SK-N-SH (cell line): Measurements from ENCODE around the gene MAML3. TPM values are rescaled to one million over a fixed set of nuclear protein-coding genes. Genes with fewer than 3 reads are reported as not detected.

Source experiments
- CTCF ChIA-PET: fragments of 300-600, 350-600 bp; formaldehyde crosslinking; extraction: SDS; loops from one replicate; lab custom pipeline; 2021; lab: Yijun Ruan, JAX
- POLR2A ChIA-PET: fragments of 350-600 bp; sonication (Branson Sonifier 250); formaldehyde crosslinking; extraction: SDS; loops from one replicate; lab custom pipeline; 2020; ENCODE audit warnings: antibody characterized with exemption, inconsistent platforms; lab: Yijun Ruan, JAX
- DNase-seq: peaks from one replicate; pipeline ENCODE4 v3.0.0; 2012
- H2AFZ ChIP-seq: fragments of 200-600 bp; sonication (generic); 2 replicates; pipeline ENCODE4 v1.8.1; 2016; ENCODE audit warnings: antibody characterized with exemption, mild to moderate bottlenecking, low read depth
- H3F3A ChIP-seq: fragments of 200-600 bp; sonication (generic); replicated peaks from 2 replicates; pipeline ENCODE3; 2016; ENCODE audit warnings: antibody characterized with exemption, mild to moderate bottlenecking; ENCODE audit not compliant: insufficient read depth
- H3K27ac ChIP-seq, 2 experiments: fragments of 200-500 bp in 1 of 2; fragments of 200-600 bp in 1 of 2; sonication (Bioruptor generic) in 1 of 2; sonication (generic), shearing (Covaris generic) in 1 of 2; 2 replicates each; pipeline versions ENCODE4 v1.5.1 to v1.6.1; 2014 to 2016; ENCODE audit warnings: low read depth in 2 of 2, inconsistent platforms in 1 of 2, low read length in 1 of 2, mild to moderate bottlenecking in 1 of 2, mixed read lengths in 1 of 2
- H3K27me3 ChIP-seq: fragments of 200-600 bp; sonication (generic), shearing (Covaris generic); 2 replicates; pipeline ENCODE4 v1.6.1; 2016; ENCODE audit warnings: mixed run types; ENCODE audit not compliant: insufficient read depth
- H3K36me3 ChIP-seq, 2 experiments: fragments of 200-500 bp in 1 of 2; fragments of 200-600 bp in 1 of 2; sonication (Bioruptor generic) in 1 of 2; sonication (generic) in 1 of 2; replicated peaks in 1 of 2; 2 replicates each; pipeline versions ENCODE3 to v1.5.1; 2014 to 2016; ENCODE audit warnings: low read length in 1 of 2, mild to moderate bottlenecking in 1 of 2; ENCODE audit not compliant: insufficient read depth in 2 of 2, control insufficient read depth in 1 of 2
- H3K4me1 ChIP-seq, 2 experiments: fragments of 200-500 bp in 1 of 2; fragments of 200-600 bp in 1 of 2; sonication (Bioruptor generic) in 1 of 2; sonication (generic), shearing (Covaris generic) in 1 of 2; 2 replicates each; pipeline versions ENCODE4 v1.5.1 to v1.6.1; 2014 to 2016; ENCODE audit warnings: low read depth in 1 of 2, low read length in 1 of 2, mixed run types in 1 of 2; ENCODE audit not compliant: insufficient read depth in 2 of 2, control insufficient read depth in 1 of 2
- H3K4me2 ChIP-seq: fragments of 200-600 bp; sonication (generic), shearing (Covaris generic); 2 replicates; pipeline ENCODE4 v1.6.1; 2017; ENCODE audit warnings: mixed run types
- H3K4me3 ChIP-seq, 2 experiments: fragments of 200-500 bp in 1 of 2; fragments of 200-600 bp in 1 of 2; sonication (Bioruptor generic) in 1 of 2; sonication (generic), shearing (Covaris generic) in 1 of 2; 2 replicates each; pipeline versions ENCODE4 v1.5.1 to v1.8.1; 2014 to 2016; ENCODE audit warnings: low read depth in 2 of 2, inconsistent platforms in 1 of 2, low read length in 1 of 2, mild to moderate bottlenecking in 1 of 2, mixed read lengths in 1 of 2, moderate library complexity in 1 of 2
- H3K79me2 ChIP-seq: fragments of 200-600 bp; sonication (generic); 2 replicates; pipeline ENCODE4 v1.8.1; 2017; ENCODE audit warnings: mild to moderate bottlenecking; ENCODE audit not compliant: insufficient read depth
- H3K9ac ChIP-seq: fragments of 200-600 bp; sonication (generic); 2 replicates; pipeline ENCODE4 v1.6.1; 2017; ENCODE audit warnings: mixed run types
- H3K9me2 ChIP-seq: fragments of 200-600 bp; sonication (generic); 2 replicates; pipeline ENCODE4 v1.6.1; 2017; ENCODE audit warnings: mixed run types
- H3K9me3 ChIP-seq: fragments of 200-600 bp; sonication (generic); 2 replicates; pipeline ENCODE4 v1.6.1; 2017; ENCODE audit warnings: mixed run types, mild to moderate bottlenecking, moderate library complexity
- H4K20me1 ChIP-seq: fragments of 200-600 bp; sonication (generic); 2 replicates; pipeline ENCODE4 v1.6.1; 2017; ENCODE audit warnings: mild to moderate bottlenecking, mixed run types; ENCODE audit not compliant: insufficient read depth
- ELF1 ChIP-seq: IDR thresholded peaks from 2 replicates; pipeline ENCODE4 v1.4.0; 2012
- EZH2phosphoT487 ChIP-seq: fragments of 200-600 bp; sonication (generic); IDR thresholded peaks from 2 replicates; pipeline ENCODE4 v1.6.1; 2017; ENCODE audit warnings: low read depth, mixed run types, mild to moderate bottlenecking, antibody characterized with exemption, moderate library complexity, borderline replicate concordance
- FOXJ3 ChIP-seq: sonication (generic); formaldehyde crosslinking; IDR thresholded peaks from 2 replicates; pipeline ENCODE4 v1.5.1; 2020; ENCODE audit warnings: mild to moderate bottlenecking, missing genetic modification reagents
- GABPA ChIP-seq: IDR thresholded peaks from 2 replicates; pipeline ENCODE4 v1.4.0; 2012; ENCODE audit warnings: low read depth, mild to moderate bottlenecking
- TCF12 ChIP-seq: IDR thresholded peaks from 2 replicates; pipeline ENCODE4 v1.4.0; 2012
- TEAD4 ChIP-seq: IDR thresholded peaks from 2 replicates; pipeline ENCODE4 v1.4.0; 2012; ENCODE audit warnings: mild to moderate bottlenecking, borderline replicate concordance; ENCODE audit not compliant: insufficient read depth
- YY1 ChIP-seq: IDR thresholded peaks from 2 replicates; pipeline ENCODE4 v1.4.0; 2012; ENCODE audit warnings: low read depth, mild to moderate bottlenecking
- WGBS: methylation state at CpG from one replicate; pipeline ENCODE4 v1.1.6; 2017; ENCODE audit warnings: low lambda C conversion rate; 5-methylcytosine and 5-hydroxymethylcytosine counted together
- polyA plus RNA-seq, 3 experiments: library from polyadenylated mRNA; depleted of rRNA; stranded (reverse); fragments of >200 nt; gene quantifications; 2 replicates each; pipeline ENCODE4 v1.2.3, GENCODE V29; 2012
- TF ChIP-seq, protein P1 (sequence below): fragments of 200-600 bp; sonication (generic); IDR thresholded peaks from 2 replicates; pipeline ENCODE4 v1.6.1; 2017; ENCODE audit warnings: antibody characterized with exemption, mild to moderate bottlenecking, moderate library complexity
- TF ChIP-seq, protein P2 (sequence below): IDR thresholded peaks from 2 replicates; pipeline ENCODE4 v1.4.0; 2012; ENCODE audit warnings: low read depth, borderline replicate concordance
- TF ChIP-seq, protein P3 (sequence below): IDR thresholded peaks from 2 replicates; pipeline ENCODE4 v1.6.1; 2012; ENCODE audit warnings: mild to moderate bottlenecking, low read depth, low read length, moderate library complexity
- TF ChIP-seq, protein P4 (sequence below): IDR thresholded peaks from 2 replicates; pipeline ENCODE4 v1.4.0; 2012; ENCODE audit warnings: low read depth
- TF ChIP-seq, protein P5 (sequence below): IDR thresholded peaks from 2 replicates; pipeline ENCODE4 v1.4.0; 2012; ENCODE audit warnings: low read depth, borderline replicate concordance

MAML3 gene
- polyA plus RNA-seq, 1 of the 3 experiments (the other 2 are of a cell fraction) = 5.3 TPM

DNA sequence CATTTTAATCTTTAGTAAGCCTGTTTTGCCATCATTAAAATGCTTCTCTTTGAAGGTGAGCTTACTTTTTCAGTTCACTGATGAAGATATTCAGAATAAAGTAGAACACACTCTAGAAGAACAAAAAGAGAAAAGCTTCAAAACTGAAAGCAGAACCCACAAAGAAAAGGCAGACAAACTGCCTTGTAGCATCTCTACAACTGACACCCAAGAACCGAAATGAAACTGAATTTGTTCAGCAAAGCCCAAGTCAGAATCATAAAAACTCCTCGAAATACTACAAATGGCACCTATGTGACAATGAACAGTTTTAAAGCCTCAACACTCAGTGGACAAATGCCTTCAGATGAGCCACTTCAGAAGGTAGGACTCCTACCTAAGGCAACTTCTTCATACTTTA, 83.6 kb downstream of the MAML3 start:
- Histone ChIP-seq H3K27ac (no peak overlapping the region; a peak in 1 of 4 replicates), H3K9me2 (no peaks in the 10 kb centered on the region), H3K4me3 (no peak overlapping the region)
- POLR2A ChIA-PET = no interaction called here
- TF ChIP-seq TEAD4 = no peak
- TF ChIP-seq, protein P1, sequence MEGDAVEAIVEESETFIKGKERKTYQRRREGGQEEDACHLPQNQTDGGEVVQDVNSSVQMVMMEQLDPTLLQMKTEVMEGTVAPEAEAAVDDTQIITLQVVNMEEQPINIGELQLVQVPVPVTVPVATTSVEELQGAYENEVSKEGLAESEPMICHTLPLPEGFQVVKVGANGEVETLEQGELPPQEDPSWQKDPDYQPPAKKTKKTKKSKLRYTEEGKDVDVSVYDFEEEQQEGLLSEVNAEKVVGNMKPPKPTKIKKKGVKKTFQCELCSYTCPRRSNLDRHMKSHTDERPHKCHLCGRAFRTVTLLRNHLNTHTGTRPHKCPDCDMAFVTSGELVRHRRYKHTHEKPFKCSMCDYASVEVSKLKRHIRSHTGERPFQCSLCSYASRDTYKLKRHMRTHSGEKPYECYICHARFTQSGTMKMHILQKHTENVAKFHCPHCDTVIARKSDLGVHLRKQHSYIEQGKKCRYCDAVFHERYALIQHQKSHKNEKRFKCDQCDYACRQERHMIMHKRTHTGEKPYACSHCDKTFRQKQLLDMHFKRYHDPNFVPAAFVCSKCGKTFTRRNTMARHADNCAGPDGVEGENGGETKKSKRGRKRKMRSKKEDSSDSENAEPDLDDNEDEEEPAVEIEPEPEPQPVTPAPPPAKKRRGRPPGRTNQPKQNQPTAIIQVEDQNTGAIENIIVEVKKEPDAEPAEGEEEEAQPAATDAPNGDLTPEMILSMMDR = no peak
- TF ChIP-seq, protein P2, sequence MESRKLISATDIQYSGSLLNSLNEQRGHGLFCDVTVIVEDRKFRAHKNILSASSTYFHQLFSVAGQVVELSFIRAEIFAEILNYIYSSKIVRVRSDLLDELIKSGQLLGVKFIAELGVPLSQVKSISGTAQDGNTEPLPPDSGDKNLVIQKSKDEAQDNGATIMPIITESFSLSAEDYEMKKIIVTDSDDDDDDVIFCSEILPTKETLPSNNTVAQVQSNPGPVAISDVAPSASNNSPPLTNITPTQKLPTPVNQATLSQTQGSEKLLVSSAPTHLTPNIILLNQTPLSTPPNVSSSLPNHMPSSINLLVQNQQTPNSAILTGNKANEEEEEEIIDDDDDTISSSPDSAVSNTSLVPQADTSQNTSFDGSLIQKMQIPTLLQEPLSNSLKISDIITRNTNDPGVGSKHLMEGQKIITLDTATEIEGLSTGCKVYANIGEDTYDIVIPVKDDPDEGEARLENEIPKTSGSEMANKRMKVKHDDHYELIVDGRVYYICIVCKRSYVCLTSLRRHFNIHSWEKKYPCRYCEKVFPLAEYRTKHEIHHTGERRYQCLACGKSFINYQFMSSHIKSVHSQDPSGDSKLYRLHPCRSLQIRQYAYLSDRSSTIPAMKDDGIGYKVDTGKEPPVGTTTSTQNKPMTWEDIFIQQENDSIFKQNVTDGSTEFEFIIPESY = no peak
- TF ChIP-seq, all 33 proteins: peak for 0
- Histone ChIP-seq H3K9me3 (no peaks in the 10 kb centered on the region), H3K36me3 (no peaks in the 10 kb centered on the region), H3K27me3 (no peaks in the 10 kb centered on the region), H3K4me2 (no peak overlapping the region), H3K9ac (no peak overlapping the region), H3K4me1 (peaks cover 6 to 25% of the 10 kb centered on the region in 2 experiments; a peak in 1 of 4 replicates), H3F3A (no peaks in the 10 kb centered on the region), H4K20me1 (no peaks in the 10 kb centered on the region), H3K79me2 (no peaks in the 10 kb centered on the region), H2AFZ (no peak overlapping the region)
- CTCF ChIA-PET = interaction anchor here (1.1 to 1.7 kb wide), 3 partner anchors 10 to 184 kb away, joined by 3 to 6 read pairs (median 4); no protein-coding TSS in a partner anchor
- DNase-seq = no peak
- 95% methylated on average over 2 of the region's 2 CpGs for WGBS

DNA sequence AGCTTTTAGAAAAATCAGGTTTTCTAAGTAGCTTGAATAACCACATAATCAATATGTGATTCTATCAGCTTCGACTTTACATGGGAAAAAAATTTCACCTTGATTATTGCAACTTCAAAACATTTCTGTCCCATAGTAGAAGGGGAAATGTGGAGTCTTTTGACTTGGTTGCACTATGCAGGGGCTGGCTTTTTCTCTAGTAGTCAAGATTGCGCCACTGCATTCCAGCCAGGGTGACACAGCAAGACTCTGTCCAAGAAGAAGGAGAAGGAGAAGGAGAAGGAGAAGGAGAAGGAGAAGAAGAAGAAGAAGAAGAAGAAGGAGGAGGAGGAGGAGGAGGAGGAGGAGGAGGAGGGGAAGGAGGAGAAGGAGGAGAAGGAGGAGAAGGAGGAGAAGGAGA, 84.9 kb downstream of the MAML3 start:
- H3K4me2 ChIP-seq = no peak overlapping the region
- DNase-seq = no peak
- TF ChIP-seq ELF1 (no peak), TEAD4 (no peak), GABPA (no peak), FOXJ3 (CRISPR knock-in tag) (no peak), TCF12 (no peak), EZH2phosphoT487 (no peak), YY1 (no peak)
- TF ChIP-seq, protein P3, sequence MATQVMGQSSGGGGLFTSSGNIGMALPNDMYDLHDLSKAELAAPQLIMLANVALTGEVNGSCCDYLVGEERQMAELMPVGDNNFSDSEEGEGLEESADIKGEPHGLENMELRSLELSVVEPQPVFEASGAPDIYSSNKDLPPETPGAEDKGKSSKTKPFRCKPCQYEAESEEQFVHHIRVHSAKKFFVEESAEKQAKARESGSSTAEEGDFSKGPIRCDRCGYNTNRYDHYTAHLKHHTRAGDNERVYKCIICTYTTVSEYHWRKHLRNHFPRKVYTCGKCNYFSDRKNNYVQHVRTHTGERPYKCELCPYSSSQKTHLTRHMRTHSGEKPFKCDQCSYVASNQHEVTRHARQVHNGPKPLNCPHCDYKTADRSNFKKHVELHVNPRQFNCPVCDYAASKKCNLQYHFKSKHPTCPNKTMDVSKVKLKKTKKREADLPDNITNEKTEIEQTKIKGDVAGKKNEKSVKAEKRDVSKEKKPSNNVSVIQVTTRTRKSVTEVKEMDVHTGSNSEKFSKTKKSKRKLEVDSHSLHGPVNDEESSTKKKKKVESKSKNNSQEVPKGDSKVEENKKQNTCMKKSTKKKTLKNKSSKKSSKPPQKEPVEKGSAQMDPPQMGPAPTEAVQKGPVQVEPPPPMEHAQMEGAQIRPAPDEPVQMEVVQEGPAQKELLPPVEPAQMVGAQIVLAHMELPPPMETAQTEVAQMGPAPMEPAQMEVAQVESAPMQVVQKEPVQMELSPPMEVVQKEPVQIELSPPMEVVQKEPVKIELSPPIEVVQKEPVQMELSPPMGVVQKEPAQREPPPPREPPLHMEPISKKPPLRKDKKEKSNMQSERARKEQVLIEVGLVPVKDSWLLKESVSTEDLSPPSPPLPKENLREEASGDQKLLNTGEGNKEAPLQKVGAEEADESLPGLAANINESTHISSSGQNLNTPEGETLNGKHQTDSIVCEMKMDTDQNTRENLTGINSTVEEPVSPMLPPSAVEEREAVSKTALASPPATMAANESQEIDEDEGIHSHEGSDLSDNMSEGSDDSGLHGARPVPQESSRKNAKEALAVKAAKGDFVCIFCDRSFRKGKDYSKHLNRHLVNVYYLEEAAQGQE = no peak
- TF ChIP-seq, protein P4, sequence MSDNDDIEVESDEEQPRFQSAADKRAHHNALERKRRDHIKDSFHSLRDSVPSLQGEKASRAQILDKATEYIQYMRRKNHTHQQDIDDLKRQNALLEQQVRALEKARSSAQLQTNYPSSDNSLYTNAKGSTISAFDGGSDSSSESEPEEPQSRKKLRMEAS = no peak
- TF ChIP-seq, protein P5, sequence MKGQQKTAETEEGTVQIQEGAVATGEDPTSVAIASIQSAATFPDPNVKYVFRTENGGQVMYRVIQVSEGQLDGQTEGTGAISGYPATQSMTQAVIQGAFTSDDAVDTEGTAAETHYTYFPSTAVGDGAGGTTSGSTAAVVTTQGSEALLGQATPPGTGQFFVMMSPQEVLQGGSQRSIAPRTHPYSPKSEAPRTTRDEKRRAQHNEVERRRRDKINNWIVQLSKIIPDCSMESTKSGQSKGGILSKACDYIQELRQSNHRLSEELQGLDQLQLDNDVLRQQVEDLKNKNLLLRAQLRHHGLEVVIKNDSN = no peak
- TF ChIP-seq, protein P1 = no peak
- TF ChIP-seq, protein P2 = no peak

More for the DNA sequence above, 84.9 kb downstream of the MAML3 start:
- 87% methylated on average over 2 of the region's 2 CpGs for WGBS
- no peaks in the 10 kb centered on the region for H3K36me3 ChIP-seq
- H3K79me2 ChIP-seq = no peaks in the 10 kb centered on the region
- no peaks in the 10 kb centered on the region for H3K9me2 ChIP-seq
- H3F3A ChIP-seq = no peaks in the 10 kb centered on the region
- no peaks in the 10 kb centered on the region for H4K20me1 ChIP-seq
- H2AFZ ChIP-seq = no peak overlapping the region
- no peaks in the 10 kb centered on the region for H3K9me3 ChIP-seq
- ChIA-PET POLR2A (no interaction called here), CTCF (interaction anchor here (0.8 to 1.5 kb wide), 2 partner anchors 10 to 13 kb away, joined by 3 to 4 read pairs; no protein-coding TSS in a partner anchor)
- peaks cover 6 to 25% of the 10 kb centered on the region in 2 experiments; a peak in 2 of 4 replicates for H3K4me1 ChIP-seq
- no peak overlapping the region for H3K27ac ChIP-seq
- H3K4me3 ChIP-seq = no peak overlapping the region
- H3K9ac ChIP-seq = no peak overlapping the region
- no peaks in the 10 kb centered on the region for H3K27me3 ChIP-seq
